Osteocyte (in vitro differentiated cells): ENCODE results near the gene DNAJB12. TPM values are rescaled to one million over a fixed set of nuclear protein-coding genes. Genes with fewer than 3 reads are reported as not detected.
"Not testable (repeated sequence)": the region's sequence is repeated elsewhere in the genome, so short reads cannot be mapped to it uniquely, and the experiment has no call there.

Experiments used
- DNase-seq: peaks from one replicate; pipeline ENCODE4 v3.0.0; 2021; ENCODE audit warnings: mixed read lengths; ENCODE audit not compliant: unreplicated experiment; ENCODE audit errors: extremely low spot score
- H3K27ac Mint-ChIP-seq: one replicate; pipeline ENCODE4 v1.8.0; 2021; ENCODE audit warnings: mild to moderate bottlenecking, mixed read lengths; ENCODE audit not compliant: unreplicated experiment
- H3K27me3 Mint-ChIP-seq: one replicate; pipeline ENCODE4 v1.8.0; 2021; ENCODE audit warnings: mixed read lengths; ENCODE audit not compliant: unreplicated experiment
- H3K36me3 Mint-ChIP-seq: one replicate; pipeline ENCODE4 v1.8.0; 2021; ENCODE audit warnings: mixed read lengths; ENCODE audit not compliant: unreplicated experiment
- H3K4me1 Mint-ChIP-seq: one replicate; pipeline ENCODE4 v1.8.0; 2021; ENCODE audit warnings: mixed read lengths; ENCODE audit not compliant: unreplicated experiment
- H3K4me3 Mint-ChIP-seq: one replicate; pipeline ENCODE4 v1.8.0; 2021; ENCODE audit warnings: mild to moderate bottlenecking, moderate library complexity, mixed read lengths; ENCODE audit not compliant: unreplicated experiment
- H3K9me3 Mint-ChIP-seq: one replicate; pipeline ENCODE4 v1.8.0; 2021; ENCODE audit warnings: mixed read lengths; ENCODE audit not compliant: unreplicated experiment
- CTCF ChIP-seq: fragments of 200-600 bp; sonication (generic); IDR thresholded peaks from 2 replicates; pipeline ENCODE4 v1.5.0; 2021; ENCODE audit warnings: antibody characterized with exemption, mild to moderate bottlenecking, moderate library complexity
- total RNA-seq: library from RNA; stranded (reverse); gene quantifications from 2 replicates; pipeline ENCODE4 v1.2.1, GENCODE V29; 2021

DNAJB12 gene
- total RNA-seq, 1 donor from 2014 or later, result 43.0 TPM

GRCh38 chr10:72389014-72389413, 34.3 kb upstream of the DNAJB12 start:
- no peak for DNase-seq
- no peaks in the 10 kb centered on the region for H3K9me3 Mint-ChIP-seq
- H3K4me1 Mint-ChIP-seq, result no peaks in the 10 kb centered on the region
- TF ChIP-seq CTCF, result no peak
- peaks cover 12% of the 10 kb centered on the region for H3K36me3 Mint-ChIP-seq
- H3K27ac Mint-ChIP-seq, result no peak overlapping the region
- H3K27me3 Mint-ChIP-seq, result no peaks in the 10 kb centered on the region
- no peak overlapping the region for H3K4me3 Mint-ChIP-seq

GRCh38 chr10:72388062-72388461, 33.3 kb upstream of the DNAJB12 start:
- no peaks in the 10 kb centered on the region for H3K9me3 Mint-ChIP-seq
- no peaks in the 10 kb centered on the region for H3K4me1 Mint-ChIP-seq
- no peak overlapping the region for H3K4me3 Mint-ChIP-seq
- no peak for TF ChIP-seq CTCF
- no peak for DNase-seq
- H3K27ac Mint-ChIP-seq, result no peak overlapping the region
- H3K36me3 Mint-ChIP-seq, result peaks cover 9% of the 10 kb centered on the region
- H3K27me3 Mint-ChIP-seq, result no peaks in the 10 kb centered on the region

GRCh38 chr10:72386916-72387586, 32.3 kb upstream of the DNAJB12 start:
- H3K9me3 Mint-ChIP-seq, result no peaks in the 10 kb centered on the region
- no peak for DNase-seq
- H3K4me1 Mint-ChIP-seq, result no peaks in the 10 kb centered on the region
- no peaks in the 10 kb centered on the region for H3K27me3 Mint-ChIP-seq
- H3K4me3 Mint-ChIP-seq, result no peak overlapping the region
- H3K27ac Mint-ChIP-seq, result no peak overlapping the region
- no peak for TF ChIP-seq CTCF
- peaks cover 6% of the 10 kb centered on the region for H3K36me3 Mint-ChIP-seq

GRCh38 chr10:72385724-72386123, 31.0 kb upstream of the DNAJB12 start:
- no peaks in the 10 kb centered on the region for H3K4me1 Mint-ChIP-seq
- H3K9me3 Mint-ChIP-seq, result no peaks in the 10 kb centered on the region
- H3K27ac Mint-ChIP-seq, result no peak overlapping the region
- H3K36me3 Mint-ChIP-seq, result peaks cover 6% of the 10 kb centered on the region
- TF ChIP-seq CTCF, result no peak
- DNase-seq, result no peak
- no peaks in the 10 kb centered on the region for H3K27me3 Mint-ChIP-seq
- H3K4me3 Mint-ChIP-seq, result no peak overlapping the region

- DNase-seq, H3K9me3 Mint-ChIP-seq, H3K27me3 Mint-ChIP-seq, H3K4me3 Mint-ChIP-seq, H3K27ac Mint-ChIP-seq, H3K4me1 Mint-ChIP-seq, H3K36me3 Mint-ChIP-seq: not testable (repeated sequence)
Measured at GRCh38 chr10:72384982-72385381, 30.3 kb upstream of the DNAJB12 start.

GRCh38 chr10:72379776-72380175, 25.1 kb upstream of the DNAJB12 start:
- TF ChIP-seq CTCF, result no peak
- no peak overlapping the region for H3K27ac Mint-ChIP-seq
- DNase-seq, result no peak
- H3K4me1 Mint-ChIP-seq, result no peaks in the 10 kb centered on the region
- H3K36me3 Mint-ChIP-seq, result peaks cover 7% of the 10 kb centered on the region
- H3K4me3 Mint-ChIP-seq, result no peak overlapping the region
- no peaks in the 10 kb centered on the region for H3K9me3 Mint-ChIP-seq
- H3K27me3 Mint-ChIP-seq, result no peaks in the 10 kb centered on the region
